Epithelial cell of proximal tubule (primary cell): ENCODE data around the gene C10orf71. TPM values are rescaled to one million over a fixed set of nuclear protein-coding genes. Genes with fewer than 3 reads are reported as not detected.

Source experiments
- DNase-seq: peaks from one replicate; pipeline ENCODE4 v3.0.0-alpha.2; 2011; ENCODE audit warnings: low read depth
- H3K4me3 ChIP-seq: 2 replicates; pipeline ENCODE4 v1.5.1; 2011; ENCODE audit warnings: low read depth, mild to moderate bottlenecking, low read length
- CTCF ChIP-seq: conservative IDR thresholded peaks from 2 replicates; pipeline ENCODE4 v1.5.1; 2012; ENCODE audit warnings: low read depth, mild to moderate bottlenecking, low read length
- total RNA-seq: library from RNA; depleted of rRNA; stranded (reverse); fragments of >200 nt; gene quantifications from 2 replicates; pipeline ENCODE4 v1.2.3, GENCODE V29; 2015

C10orf71 gene
- total RNA-seq, 1 donor from 2014 or later, result not detected

GRCh38 chr10:49350138-49350537, 51.2 kb downstream of the C10orf71 start:
- H3K4me3 ChIP-seq, result no peak overlapping the region
- no peak for TF ChIP-seq CTCF
- DNase-seq, result no peak

- no peak for TF ChIP-seq CTCF
- no peak for DNase-seq
- no peak overlapping the region for H3K4me3 ChIP-seq
These were observed 52.0 kb downstream of the C10orf71 start for GRCh38 chr10:49350846-49351532.

GRCh38 chr10:49351669-49352068, 52.7 kb downstream of the C10orf71 start:
- no peak for TF ChIP-seq CTCF
- no peak for DNase-seq
- H3K4me3 ChIP-seq, result no peak overlapping the region

- no peak for TF ChIP-seq CTCF
- DNase-seq, result no peak
- no peak overlapping the region for H3K4me3 ChIP-seq
These were observed 53.4 kb downstream of the C10orf71 start for GRCh38 chr10:49352323-49352722.

GRCh38 chr10:49353026-49353894, 54.3 kb downstream of the C10orf71 start:
- TF ChIP-seq CTCF, result no peak
- no peak overlapping the region for H3K4me3 ChIP-seq
- no peak for DNase-seq

- DNase-seq, result no peak
- TF ChIP-seq CTCF, result no peak
- H3K4me3 ChIP-seq, result no peak overlapping the region
These were observed 55.1 kb downstream of the C10orf71 start for GRCh38 chr10:49353895-49354566.
